ENCODE data around the gene ITIH4.

ITIH4 gene

DNA sequence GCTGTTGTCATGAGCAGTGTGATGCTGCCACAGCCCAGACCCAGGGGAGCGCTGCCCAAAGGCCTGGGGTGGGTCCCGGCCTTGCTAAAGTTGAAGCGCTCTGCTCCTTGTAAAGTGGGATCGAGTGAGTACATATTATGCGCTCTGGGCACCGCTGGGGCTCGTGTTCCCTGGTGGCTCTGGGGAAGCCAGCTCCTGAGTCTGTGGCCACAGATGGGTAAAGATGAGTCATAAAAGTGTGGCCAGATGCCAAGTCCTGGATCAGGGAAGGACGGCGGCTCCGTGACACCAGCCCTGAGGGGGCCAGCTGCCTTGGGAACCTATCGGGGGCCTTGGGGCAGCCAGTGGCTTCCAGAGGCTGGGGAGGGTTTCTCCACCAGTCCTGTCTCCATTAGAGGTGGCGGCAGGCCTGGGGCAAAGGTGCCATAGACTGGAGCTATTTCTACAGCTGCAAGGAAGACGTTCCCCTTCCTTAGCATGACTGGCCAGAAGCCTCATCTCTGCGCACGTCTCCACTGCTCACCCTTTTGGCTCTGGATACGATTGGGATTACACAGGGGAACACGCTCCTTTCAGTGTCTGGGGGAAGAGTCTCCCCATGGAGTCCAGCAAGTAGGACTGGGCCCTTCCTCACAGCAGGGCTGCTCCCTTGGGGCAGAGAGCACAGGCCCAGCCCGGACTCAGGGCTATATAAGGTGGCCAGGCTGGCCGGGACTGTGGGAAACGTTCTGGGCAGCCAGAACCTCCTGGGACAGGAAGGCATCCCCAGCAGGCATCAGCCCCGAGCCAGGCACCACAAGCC lies 1.2 kb upstream of the ITIH4 start:
- no peak for DNase-seq (ENCODE audit: low spot score)

DNA sequence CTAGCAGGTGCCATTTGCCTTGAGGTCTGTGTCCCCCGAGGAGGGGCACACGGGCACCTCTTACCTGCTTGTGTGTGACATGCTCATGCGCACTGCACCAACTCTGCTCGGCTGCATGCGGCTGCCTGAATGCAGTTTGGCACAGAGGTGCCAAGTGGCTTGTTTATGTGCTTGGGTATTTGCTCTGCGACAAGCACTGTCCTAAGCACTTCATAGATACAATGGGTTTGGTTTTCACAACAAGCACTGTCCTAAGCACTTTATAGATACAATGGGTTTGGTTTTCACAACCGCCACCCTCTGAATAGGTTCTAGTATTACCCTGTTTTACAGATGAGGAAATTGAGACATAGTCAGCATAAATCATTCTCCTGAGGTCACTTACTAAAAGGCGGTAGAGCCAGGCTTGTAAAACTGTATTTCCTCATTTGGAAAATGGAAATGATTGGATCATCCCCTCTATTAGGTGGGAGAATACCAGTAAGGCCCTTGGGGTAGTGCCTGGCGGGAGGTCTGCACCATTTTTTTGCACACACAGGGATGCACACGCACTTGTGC lies 487 bp downstream of the ITIH4 start:
- no peak for DNase-seq (ENCODE audit: low spot score)

DNA sequence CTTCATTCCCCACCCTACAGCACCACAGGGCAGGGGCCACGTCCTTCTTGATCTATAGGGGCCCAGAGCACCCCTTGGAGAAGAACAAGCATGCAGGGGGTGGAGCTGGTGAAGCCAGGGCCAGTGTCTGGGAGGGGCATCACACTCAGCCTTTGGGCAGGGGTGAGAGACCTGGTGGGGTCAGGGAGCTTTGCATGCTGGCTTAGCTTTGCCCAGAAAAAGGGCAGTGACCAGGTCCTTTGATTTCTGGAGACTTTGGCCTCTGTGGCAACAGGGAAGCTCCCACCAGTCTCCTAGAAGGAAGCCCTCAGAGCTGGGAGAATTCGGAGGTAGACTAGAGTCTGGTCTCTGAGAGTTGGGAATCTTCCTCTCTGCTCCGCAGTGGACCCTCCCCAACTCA lies 990 bp downstream of the ITIH4 start:
- no peak for DNase-seq (ENCODE audit: low spot score)

DNA sequence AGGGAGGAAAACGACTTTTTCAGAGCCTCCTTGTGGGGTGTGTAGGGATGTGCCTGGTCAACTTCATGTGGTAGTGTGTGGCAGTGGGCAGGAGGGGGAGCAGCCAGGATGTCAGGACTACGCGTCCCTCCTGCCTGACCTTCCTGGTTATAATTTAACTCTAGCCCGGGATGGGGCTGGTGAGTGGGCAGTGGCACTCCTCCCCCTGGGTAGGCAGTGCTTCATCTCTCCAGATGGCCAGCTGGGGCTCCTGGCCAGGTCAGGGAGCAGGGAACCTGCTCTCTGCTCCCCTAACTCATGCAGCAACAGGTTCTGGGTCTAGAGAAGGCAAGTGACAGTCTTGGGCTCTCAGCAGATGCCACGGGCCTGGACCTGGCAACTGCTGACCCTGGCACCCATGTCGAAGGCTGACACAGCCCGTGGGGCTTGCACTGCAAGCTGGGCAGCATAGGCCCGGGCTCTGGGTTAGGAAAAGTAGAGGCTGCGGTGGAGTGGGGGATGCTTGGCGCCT lies 2.6 kb downstream of the ITIH4 start:
- DNase-seq (ENCODE audit: low spot score): no peak

DNA sequence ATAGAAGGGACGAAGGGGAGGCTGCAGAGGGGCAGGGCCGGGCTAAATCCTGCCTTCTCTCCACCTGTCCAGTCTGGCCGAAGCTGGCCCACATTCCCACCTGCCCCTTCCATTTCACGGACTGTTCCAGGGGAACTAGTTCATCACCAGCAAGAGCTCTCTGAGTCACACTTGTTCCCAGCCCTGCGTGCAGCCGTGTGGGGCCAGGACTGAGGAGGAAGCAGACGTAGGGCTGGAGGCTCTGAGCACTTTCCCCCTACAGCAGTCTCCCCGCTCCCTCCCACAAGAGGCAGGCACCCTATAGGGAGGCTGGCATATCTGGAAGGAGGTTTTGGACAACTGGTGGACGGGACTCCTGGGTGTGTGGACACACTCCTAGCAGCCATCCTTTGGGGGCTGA lies 3.0 kb downstream of the ITIH4 start:
- no peak for DNase-seq (ENCODE audit: low spot score)

DNA sequence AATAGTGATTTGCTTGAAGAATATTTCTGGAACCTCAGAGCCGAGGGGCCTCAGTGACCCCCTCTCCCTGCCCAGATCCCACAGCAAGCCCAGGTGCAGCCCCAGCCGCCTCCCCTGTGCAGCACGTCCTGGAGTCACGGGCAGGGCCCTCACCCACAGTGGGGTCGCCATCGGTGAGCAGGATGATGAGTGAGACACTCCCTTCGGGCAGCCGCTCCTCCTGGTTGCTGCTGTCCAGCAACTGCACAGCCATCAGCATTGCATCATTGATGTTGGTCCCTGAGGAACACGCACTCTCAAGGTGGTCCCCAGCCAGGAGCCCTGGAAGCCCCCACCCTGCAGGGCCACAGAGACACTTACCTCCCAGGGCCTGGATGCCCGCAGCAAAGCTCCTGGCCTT lies 6.4 kb downstream of the ITIH4 start:
- DNase-seq (ENCODE audit: low spot score): no peak

DNA sequence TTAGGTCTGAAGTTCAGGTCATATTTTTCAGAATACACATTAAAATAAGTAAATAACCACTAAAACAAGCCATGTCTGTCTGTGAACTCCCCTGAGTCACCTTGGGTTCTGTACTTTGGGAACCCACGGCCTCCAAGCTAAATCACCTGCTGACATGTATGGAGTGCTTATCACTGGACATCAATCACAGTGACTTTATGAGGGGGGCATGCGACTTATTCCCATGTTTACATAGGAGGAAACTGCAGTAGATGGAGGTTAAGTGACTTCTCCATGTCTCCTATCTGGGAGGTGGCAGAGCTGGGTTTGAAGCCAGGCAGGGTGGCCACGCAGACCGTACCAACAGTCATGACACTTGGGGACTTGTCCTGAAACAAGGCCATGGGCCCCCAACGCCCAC lies 8.1 kb downstream of the ITIH4 start:
- no peak for DNase-seq (ENCODE audit: low spot score)

DNA sequence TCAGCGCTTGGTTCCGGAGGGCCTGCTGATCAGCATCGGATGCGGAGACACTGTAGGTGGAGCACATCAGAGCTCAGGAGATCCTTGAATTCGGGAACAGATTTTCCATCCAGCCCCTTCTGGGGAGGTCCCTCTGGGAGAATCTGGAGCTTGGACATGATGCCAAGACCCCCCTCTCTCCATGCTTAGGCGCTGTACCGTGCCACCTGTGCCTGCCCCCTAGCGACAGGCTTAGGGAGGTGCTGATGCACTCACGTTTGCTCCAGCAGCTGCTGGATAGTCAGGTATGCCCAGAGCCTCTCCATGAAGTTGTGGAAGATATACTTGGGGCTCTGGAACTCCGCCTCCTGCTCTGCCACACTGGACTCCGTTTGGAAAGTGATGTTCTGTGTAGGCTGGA lies 9.7 kb downstream of the ITIH4 start:
- peak; percentile 40 for DNase-seq (ENCODE audit: low spot score)

DNA sequence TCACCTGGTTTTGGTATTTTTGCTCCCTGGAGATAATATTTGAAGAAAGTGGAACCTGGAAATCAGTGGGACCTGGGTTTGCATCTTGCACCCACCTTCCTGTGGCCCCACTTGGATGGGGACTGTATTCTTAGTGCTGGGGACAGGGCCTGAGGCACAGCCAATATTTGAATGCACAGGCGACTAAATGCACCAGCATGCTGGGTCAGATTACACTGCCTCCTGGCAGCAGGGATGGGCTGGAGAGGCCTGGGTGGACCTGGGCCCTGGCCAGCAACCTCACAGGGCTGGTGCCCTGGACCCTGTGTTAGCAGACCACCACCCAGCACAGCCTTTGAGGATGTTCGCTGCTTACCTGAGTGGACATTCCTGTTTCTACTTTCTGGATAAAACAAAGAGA lies 10.5 kb downstream of the ITIH4 start:
- no peak for DNase-seq (ENCODE audit: low spot score)

DNA sequence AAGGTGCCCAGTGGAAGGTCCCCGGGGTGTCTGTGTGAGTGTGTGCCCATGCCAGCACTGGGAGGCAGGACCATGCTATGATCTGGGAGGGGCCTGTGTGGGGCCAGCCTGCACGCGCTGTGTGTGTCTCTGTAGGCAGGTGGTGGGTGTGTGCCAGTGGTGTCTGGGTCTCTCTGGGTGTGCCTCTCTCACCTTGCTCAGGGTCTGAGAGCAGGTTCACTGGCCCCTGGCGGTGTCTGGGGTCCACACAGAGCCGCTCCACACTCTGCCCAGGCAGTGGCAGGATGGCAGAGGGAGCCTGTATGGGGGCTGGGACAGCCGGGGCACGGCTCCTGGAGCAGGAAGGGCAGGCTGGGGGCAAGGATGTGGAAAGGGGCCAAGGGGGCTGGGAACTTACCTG lies 12.6 kb downstream of the ITIH4 start:
- no peak for DNase-seq (ENCODE audit: low spot score)

DNA sequence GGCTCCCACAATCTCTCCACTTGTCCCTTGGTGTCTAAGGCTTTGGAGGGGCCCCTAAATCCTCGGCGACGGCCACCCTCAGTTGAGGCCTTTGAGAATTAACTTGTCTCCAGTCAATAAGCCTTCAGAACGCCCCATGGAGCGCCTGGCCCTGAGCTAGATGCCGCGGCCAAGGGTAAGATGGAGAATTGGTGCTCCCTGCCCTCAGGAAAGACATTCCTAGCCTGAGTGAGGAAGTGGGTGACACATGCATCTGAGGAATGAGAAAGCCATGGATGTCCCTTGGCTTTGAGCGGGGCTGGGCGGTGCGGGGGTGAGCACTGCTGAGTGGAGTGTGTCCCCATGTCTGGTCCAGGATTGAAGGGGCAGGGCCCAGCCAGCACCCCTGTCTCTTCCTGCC lies 13.3 kb downstream of the ITIH4 start:
- DNase-seq (ENCODE audit: low spot score): no peak

DNA sequence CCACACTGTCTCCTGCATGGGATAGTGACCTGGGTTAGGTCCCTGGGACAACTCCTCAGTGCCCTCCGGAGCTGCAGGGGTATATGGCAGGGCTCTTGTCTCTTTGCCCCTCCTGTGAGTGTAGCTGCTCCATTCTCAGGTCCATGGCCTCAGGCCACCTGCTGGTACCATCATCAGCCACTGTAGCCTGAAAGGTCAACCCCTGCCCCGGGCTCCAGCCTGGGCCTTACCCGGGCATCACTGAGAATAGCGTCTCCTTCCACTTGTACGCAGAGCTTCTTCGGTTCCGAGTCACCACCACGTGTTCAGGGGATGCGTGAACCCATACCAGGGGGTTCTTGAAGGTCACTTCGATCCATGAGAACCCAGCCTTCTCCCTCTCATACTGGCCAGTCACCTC lies 13.8 kb downstream of the ITIH4 start:
- no peak for DNase-seq (ENCODE audit: low spot score)

DNA sequence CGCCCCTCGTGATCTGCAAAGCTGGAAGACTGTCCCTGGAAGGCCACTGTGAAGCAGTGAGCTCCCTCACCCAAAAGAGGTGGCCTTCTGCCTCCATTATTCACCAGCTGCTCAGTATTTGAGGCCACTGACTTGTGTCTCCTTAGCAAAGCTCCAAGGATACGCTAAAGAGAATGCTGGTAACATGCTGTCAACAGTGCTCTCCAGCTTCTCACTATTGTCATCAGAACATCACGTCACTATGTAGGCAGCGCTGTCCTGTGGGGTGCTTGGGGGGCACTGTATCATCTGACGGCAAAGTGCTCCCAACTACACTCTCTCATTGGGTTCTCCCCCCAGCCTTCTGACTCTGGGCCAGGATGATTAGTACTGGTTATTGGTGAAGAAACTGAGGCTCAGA lies 14.3 kb downstream of the ITIH4 start:
- DNase-seq (ENCODE audit: low spot score): no peak

DNA sequence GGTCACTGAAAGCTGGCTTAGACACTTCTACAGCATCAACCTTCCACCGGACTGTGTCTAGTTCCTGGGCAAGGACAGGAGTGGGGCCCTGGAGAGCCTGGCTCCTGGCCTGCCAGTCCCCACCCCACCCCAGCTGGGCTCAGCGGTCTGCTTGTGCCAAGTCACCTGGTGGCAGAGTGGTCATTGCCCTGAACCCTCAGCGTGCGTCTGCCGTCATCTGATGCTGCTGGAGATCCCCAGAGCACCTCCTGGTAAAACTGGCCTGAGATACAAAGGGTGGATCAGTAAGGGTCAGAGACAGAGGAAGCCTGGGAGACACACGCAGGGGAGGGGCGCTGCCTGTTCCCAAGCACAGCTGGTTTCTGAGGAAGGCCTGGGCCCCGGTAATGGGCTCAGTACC lies 16.7 kb downstream of the ITIH4 start:
- no peak for DNase-seq (ENCODE audit: low spot score)

DNA sequence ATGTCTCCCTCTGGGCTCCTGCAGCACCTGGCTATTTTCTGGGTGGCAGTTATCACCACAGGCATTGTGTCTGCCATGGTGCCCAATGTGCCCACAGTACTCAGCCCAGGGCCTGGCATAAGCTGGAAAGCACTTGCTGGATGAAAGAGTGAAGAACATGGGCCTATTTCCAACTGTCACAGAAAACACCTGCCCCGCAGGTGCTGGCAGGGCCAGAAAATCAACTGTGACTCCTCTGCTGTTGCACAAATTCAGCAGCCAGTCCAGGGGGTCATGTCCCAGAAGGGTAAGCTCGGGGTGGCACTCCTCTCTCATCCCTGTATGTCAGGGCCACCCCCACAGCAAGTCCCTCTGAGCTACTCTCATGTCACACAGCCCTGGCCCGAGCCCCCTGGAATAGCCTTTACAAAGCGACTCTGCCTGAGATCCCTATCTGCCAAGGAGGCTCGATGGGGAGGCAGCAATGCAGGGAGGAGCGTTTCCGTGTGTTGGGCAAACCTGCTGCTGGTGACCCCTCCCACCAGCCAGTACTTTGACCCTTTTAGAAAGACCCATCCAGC lies 18.9 kb downstream of the ITIH4 start:
- DNase-seq (ENCODE audit: low spot score): no peak

DNA sequence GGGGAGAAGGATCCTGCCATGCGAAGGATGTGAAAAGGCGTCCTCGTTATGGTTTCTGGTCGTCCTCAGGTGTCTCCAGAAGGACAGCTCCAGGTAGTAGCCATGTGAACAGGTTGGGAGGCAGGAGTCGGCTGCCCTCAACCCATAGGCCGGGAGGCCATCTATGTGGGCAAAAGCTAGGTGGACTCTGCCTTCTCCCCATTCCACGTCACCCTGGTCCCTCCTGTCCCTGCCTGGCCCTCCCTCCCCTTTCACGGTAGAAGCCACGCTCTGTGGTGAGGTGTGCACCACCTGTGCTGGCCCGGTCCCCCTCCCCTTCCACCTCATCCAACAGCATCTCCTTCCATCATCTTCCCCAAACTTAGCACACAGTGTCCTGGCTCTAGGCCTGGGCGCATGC lies 19.5 kb downstream of the ITIH4 start:
- DNase-seq (ENCODE audit: low spot score): no peak

DNA sequence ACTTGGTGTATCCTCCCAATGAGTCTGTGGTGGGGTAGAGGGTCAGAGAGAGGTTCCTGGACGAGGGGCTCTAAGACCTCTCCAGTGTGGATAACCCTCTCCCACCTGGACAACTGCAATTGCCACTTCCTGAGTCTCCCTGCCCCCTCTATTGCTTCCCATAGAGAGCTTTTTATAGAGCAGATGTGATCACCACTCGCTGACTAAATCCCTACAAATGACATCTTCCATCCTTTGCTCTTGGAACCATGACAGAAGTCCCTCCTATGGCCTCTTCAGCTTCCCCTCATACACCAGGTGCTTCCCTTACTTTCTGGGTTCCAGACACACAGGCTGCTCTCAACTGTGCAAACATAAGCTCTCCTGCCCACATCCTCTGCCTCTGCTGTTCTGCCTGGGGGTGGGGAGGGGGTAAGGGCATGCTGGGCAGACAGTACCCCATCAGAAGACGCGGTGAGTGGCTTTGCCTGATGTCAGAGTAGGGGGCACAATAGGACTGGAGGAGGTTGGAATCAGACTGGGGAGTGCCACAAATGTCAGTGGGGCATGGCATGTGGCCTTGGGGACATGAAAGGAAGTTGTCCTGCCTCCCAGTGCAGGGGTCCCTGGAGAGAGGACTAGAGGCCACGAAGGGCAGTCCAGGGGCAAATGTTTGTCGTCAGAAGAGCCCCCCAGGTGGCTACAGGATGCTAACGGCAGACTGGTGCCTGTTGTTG lies 20.7 kb downstream of the ITIH4 start:
- no peak for DNase-seq (ENCODE audit: low spot score)

DNA sequence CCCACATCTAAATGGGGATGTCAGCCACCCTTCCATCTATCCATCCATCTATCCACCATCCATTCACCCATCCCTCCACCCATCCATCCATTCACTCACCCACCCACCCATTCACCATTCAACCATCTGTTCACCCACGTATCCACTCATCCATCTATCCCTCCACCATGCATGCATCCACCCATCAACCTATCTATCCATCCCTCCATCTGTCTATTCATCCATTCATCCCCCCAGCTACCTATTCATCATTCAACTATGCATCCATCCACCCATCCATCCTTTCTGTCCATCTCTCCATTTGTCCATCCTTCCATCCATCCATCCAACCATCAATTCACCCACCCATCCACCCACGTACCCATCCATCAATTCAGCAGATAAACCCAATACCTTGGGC lies 21.3 kb downstream of the ITIH4 start:
- DNase-seq (ENCODE audit: low spot score): no peak

DNA sequence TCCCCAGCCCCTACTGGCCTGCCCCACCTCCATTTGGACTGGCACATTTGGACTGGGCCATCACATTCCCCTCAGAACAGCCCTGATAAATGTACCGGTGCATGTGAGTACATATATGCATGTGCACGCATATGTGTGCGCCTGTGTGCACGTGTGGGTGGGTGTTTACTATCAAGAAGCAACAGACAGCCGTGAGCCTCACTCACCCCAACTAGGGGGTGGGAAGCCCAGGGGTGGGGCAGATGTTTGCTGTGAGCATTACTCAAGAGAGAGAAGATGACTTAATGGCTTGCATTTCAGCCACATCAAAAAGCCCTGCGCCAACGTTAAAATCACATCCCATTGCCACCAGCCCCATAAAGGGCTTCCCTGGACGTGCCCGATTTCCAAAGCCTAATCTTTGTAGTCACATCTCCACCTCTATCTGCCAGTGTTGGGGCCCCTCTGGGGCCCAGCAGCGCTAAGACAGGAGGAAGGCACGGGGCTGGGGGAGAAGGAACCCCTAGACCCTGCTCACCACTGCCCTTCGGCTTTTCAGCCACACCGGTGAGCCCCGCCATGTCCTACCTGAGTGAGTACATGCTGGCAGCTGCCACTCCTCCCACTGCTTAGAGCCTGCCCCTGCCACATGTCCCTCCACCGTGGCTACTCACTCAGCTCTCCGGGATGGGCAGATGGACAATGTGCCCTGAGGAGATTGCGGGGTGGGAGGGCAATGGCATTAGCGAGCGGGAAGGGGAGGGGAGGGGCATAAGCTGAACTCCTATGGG lies 25.0 kb downstream of the ITIH4 start:
- DNase-seq (ENCODE audit: low spot score): no peak

DNA sequence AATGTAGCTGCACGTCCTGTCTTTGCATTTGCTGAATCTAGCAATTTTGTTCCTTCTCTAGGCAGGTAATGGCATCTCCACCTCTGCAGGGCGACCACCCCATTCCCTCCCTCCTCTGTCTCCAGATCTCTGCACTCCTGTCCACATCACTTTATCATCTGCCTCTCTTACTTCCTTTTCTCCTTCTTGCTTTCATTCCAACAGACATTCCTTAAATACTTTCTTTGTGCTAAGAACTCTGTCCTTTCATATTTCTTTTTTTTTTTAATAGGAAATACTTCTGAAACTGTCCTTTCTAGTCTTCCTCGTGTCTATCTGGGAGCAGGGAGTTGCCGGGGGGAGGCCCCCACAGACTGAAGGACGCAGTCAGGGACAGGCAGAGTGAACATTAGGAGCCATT lies 28.6 kb downstream of the ITIH4 start:
- no peak for DNase-seq (ENCODE audit: low spot score)

DNA sequence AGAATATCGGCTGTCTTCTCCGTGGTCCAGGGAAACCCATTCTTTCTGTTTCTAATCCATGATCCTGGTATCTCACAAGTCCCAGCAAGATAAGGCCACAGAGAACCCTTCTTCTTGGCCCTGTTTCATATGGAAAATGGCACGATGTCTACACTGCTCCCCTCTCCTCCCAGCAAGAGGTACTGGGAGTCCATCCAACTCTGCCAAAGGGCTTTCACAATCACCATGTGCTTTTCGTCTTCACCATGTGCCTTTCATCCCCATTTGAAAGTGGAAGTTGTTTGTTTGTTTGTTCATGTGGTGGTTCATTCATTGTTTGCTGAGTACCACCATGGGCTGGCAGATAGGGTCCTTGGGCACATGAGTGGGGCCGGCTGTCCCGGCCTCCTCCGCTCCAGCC lies 30.4 kb downstream of the ITIH4 start:
- no peak for DNase-seq (ENCODE audit: low spot score)

DNA sequence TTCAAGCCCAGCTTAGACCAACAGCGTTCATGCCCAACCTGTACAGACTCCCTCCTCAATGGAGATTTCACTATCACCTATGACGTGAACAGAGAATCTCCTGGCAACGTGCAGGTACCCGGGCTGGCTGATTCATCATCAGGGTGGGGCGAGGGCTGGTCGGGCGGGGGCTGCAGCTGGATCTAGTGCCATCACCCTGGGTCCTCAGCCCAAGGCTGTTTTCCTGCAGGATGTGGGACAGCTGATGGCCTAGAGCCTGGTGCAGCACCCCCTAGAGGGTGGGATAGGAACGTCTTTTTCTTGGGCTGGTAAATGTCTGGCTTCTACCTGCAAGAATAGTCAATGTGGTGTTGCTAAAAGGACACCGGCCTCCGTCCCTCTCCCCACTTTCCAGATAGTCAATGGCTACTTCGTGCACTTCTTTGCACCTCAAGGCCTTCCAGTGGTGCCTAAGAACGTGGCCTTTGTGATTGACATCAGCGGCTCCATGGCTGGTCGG lies 31.4 kb downstream of the ITIH4 start:
- DNase-seq (ENCODE audit: low spot score): peak; percentile 60
